ENCODE data around the gene SLC44A5. TPM values are rescaled to one million over a fixed set of nuclear protein-coding genes. Genes with fewer than 3 reads are reported as not detected.

SLC44A5 gene
- total RNA-seq, 1 donor from 2014 or later: 0.20 TPM

DNA sequence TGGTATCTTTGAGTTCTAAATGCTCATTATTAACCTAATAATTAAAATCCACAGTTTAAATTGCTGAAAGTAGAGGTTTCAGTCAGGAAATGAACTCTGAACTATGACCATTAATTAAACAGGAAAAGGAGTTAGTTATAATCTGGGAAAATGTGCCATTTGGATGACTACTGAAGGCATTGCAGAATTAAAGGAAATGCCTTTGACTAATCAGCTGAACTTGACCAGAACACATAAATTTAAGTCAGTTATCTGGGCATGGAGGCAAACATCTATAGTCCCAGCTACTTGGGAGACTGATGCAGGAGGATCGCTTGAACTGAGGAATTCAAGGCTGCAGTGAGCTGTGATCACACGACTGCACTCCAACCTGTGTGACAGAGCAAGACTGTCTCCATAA lies 31.9 kb downstream of the SLC44A5 start:
- TF ChIP-seq, protein P1, sequence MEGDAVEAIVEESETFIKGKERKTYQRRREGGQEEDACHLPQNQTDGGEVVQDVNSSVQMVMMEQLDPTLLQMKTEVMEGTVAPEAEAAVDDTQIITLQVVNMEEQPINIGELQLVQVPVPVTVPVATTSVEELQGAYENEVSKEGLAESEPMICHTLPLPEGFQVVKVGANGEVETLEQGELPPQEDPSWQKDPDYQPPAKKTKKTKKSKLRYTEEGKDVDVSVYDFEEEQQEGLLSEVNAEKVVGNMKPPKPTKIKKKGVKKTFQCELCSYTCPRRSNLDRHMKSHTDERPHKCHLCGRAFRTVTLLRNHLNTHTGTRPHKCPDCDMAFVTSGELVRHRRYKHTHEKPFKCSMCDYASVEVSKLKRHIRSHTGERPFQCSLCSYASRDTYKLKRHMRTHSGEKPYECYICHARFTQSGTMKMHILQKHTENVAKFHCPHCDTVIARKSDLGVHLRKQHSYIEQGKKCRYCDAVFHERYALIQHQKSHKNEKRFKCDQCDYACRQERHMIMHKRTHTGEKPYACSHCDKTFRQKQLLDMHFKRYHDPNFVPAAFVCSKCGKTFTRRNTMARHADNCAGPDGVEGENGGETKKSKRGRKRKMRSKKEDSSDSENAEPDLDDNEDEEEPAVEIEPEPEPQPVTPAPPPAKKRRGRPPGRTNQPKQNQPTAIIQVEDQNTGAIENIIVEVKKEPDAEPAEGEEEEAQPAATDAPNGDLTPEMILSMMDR (IDR thresholded peaks at IDR 0.05): no peak
- no peaks in the 10 kb centered on the region for H3K9me3 Mint-ChIP-seq (ENCODE audit: low read depth)
- H3K27ac Mint-ChIP-seq (ENCODE audit: unreplicated experiment): no peak overlapping the region
- no peaks in the 10 kb centered on the region for H3K36me3 Mint-ChIP-seq (ENCODE audit: low read depth)
- peaks cover 9% of the 10 kb centered on the region for H3K27me3 Mint-ChIP-seq (ENCODE audit: low read depth)
- no peaks in the 10 kb centered on the region for H3K4me1 Mint-ChIP-seq (ENCODE audit: low read depth)
- no peak overlapping the region for H3K4me3 Mint-ChIP-seq (ENCODE audit: unreplicated experiment)
- no peak for DNase-seq (ENCODE audit: low spot score)

- no peak overlapping the region for H3K27ac Mint-ChIP-seq (ENCODE audit: unreplicated experiment)
- no peak overlapping the region for H3K4me3 Mint-ChIP-seq (ENCODE audit: unreplicated experiment)
- DNase-seq (ENCODE audit: low spot score): no peak
- no peaks in the 10 kb centered on the region for H3K9me3 Mint-ChIP-seq (ENCODE audit: low read depth)
- no peaks in the 10 kb centered on the region for H3K4me1 Mint-ChIP-seq (ENCODE audit: low read depth)
- H3K27me3 Mint-ChIP-seq (ENCODE audit: low read depth): peaks cover 12% of the 10 kb centered on the region
- no peaks in the 10 kb centered on the region for H3K36me3 Mint-ChIP-seq (ENCODE audit: low read depth)
- TF ChIP-seq, protein P1 (IDR thresholded peaks at IDR 0.05): no peak
These were observed 35.1 kb downstream of the SLC44A5 start for GRCh38 chr1:75575837-75576236.

DNA sequence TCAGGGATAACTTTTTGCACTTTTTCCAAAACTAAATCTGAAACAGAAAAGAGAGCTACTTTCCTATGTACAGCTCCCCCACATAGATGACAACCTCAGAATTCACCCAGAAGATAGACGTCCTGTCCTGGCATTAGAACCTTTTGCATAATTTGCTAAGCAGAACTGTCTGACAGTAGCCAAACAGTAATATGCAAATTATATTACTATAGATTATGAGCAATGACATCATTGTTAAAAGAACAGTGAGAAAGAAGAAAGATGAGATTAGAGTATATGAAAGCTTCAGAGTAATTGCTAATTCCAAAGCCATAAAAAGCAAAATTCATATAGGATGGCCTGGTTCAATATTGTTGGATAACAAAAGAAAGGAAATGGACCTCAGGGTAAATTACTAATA lies 43.7 kb downstream of the SLC44A5 start:
- H3K9me3 Mint-ChIP-seq (ENCODE audit: low read depth): no peaks in the 10 kb centered on the region
- no peak overlapping the region for H3K4me3 Mint-ChIP-seq (ENCODE audit: unreplicated experiment)
- H3K27ac Mint-ChIP-seq (ENCODE audit: unreplicated experiment): no peak overlapping the region
- TF ChIP-seq, protein P1 (IDR thresholded peaks at IDR 0.05): no peak
- no peaks in the 10 kb centered on the region for H3K36me3 Mint-ChIP-seq (ENCODE audit: low read depth)
- H3K27me3 Mint-ChIP-seq (ENCODE audit: low read depth): peaks cover 30% of the 10 kb centered on the region
- no peaks in the 10 kb centered on the region for H3K4me1 Mint-ChIP-seq (ENCODE audit: low read depth)
- DNase-seq (ENCODE audit: low spot score): no peak

DNA sequence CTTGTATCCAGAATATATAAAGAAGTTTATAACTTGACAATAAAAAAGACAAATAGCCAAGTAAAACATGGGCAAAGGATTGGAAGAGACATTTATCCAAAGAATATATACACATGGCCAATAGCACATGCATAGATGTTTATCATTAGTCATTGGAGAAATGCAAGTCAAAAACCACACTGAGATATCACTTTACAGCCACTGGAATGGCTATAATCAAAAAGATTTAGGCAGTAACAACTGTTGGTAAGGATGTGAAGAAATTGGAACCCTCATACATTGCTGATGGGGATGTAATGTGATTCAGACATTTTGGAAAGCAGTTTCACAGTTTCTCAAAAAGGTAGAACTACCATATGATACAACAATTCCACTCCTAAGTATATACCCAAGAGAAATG lies 51.1 kb downstream of the SLC44A5 start:
- no peak for DNase-seq (ENCODE audit: low spot score)

GRCh38 chr1:75559136-75559535 lies 51.8 kb downstream of the SLC44A5 start:
- Mint-ChIP-seq H3K27ac (ENCODE audit: unreplicated experiment) (no peak overlapping the region), H3K4me1 (ENCODE audit: low read depth) (no peaks in the 10 kb centered on the region), H3K36me3 (ENCODE audit: low read depth) (no peaks in the 10 kb centered on the region), H3K27me3 (ENCODE audit: low read depth) (peaks cover 6% of the 10 kb centered on the region), H3K9me3 (ENCODE audit: low read depth) (peaks cover 6% of the 10 kb centered on the region), H3K4me3 (ENCODE audit: unreplicated experiment) (no peak overlapping the region)
- no peak for DNase-seq (ENCODE audit: low spot score)
- TF ChIP-seq, protein P1 (IDR thresholded peaks at IDR 0.05): no peak

More for the DNA sequence above, 51.1 kb downstream of the SLC44A5 start:
- TF ChIP-seq, protein P1 (IDR thresholded peaks at IDR 0.05): no peak
- Mint-ChIP-seq H3K27ac (ENCODE audit: unreplicated experiment) (no peak overlapping the region), H3K4me3 (ENCODE audit: unreplicated experiment) (no peak overlapping the region), H3K4me1 (ENCODE audit: low read depth) (no peaks in the 10 kb centered on the region), H3K9me3 (ENCODE audit: low read depth) (peaks cover 4% of the 10 kb centered on the region), H3K27me3 (ENCODE audit: low read depth) (peaks cover 6% of the 10 kb centered on the region), H3K36me3 (ENCODE audit: low read depth) (no peaks in the 10 kb centered on the region)

Measured in chondrocyte (in vitro differentiated cells).